ENCODE results near the gene IRF8.

IRF8 gene

GRCh38 chr16:85892760-85893159 is 6.2 kb upstream of the IRF8 start:
- Mint-ChIP-seq H3K36me3 (ENCODE audit: low read depth) (no peaks in the 10 kb centered on the region), H3K9me3 (no peaks in the 10 kb centered on the region), H3K4me3 (no peak overlapping the region), H3K27ac (peak overlapping the region; percentile 57), H3K4me1 (peaks cover 18% of the 10 kb centered on the region), H3K27me3 (ENCODE audit: low read depth, poor library complexity) (peaks cover 90% of the 10 kb centered on the region)
- TF ChIP-seq CTCF (IDR thresholded peaks at IDR 0.05), result no peak
- no peak for DNase-seq

GRCh38 chr16:85894266-85894665 is 4.7 kb upstream of the IRF8 start:
- Mint-ChIP-seq H3K27me3 (ENCODE audit: low read depth, poor library complexity) (peaks cover 87% of the 10 kb centered on the region), H3K27ac (no peak overlapping the region), H3K36me3 (ENCODE audit: low read depth) (no peaks in the 10 kb centered on the region), H3K9me3 (no peaks in the 10 kb centered on the region), H3K4me3 (no peak overlapping the region), H3K4me1 (peaks cover 25% of the 10 kb centered on the region)
- TF ChIP-seq CTCF (IDR thresholded peaks at IDR 0.05), result no peak
- DNase-seq, result no peak

GRCh38 chr16:85897382-85897781 is 1.6 kb upstream of the IRF8 start:
- Mint-ChIP-seq H3K27me3 (ENCODE audit: low read depth, poor library complexity) (peaks cover 95% of the 10 kb centered on the region), H3K36me3 (ENCODE audit: low read depth) (no peaks in the 10 kb centered on the region), H3K4me1 (peaks cover 31% of the 10 kb centered on the region), H3K9me3 (no peaks in the 10 kb centered on the region), H3K27ac (no peak overlapping the region), H3K4me3 (no peak overlapping the region)
- DNase-seq, result no peak
- no peak for TF ChIP-seq CTCF (IDR thresholded peaks at IDR 0.05)

GRCh38 chr16:85899444-85899843 is 482 bp downstream of the IRF8 start:
- Mint-ChIP-seq H3K9me3 (no peaks in the 10 kb centered on the region), H3K4me1 (peaks cover 24% of the 10 kb centered on the region), H3K36me3 (ENCODE audit: low read depth) (no peaks in the 10 kb centered on the region), H3K27ac (no peak overlapping the region), H3K27me3 (ENCODE audit: low read depth, poor library complexity) (peaks cover 93% of the 10 kb centered on the region), H3K4me3 (peak overlapping the region; percentile 77)
- no peak for TF ChIP-seq CTCF (IDR thresholded peaks at IDR 0.05)
- DNase-seq, result no peak

GRCh38 chr16:85900027-85900792 is 1.2 kb downstream of the IRF8 start:
- peaks cover 4% of the 10 kb centered on the region for H3K9me3 Mint-ChIP-seq
- no peak for DNase-seq
- no peak overlapping the region for H3K4me3 Mint-ChIP-seq
- no peak overlapping the region for H3K27ac Mint-ChIP-seq
- peaks cover 92% of the 10 kb centered on the region for H3K27me3 Mint-ChIP-seq (ENCODE audit: low read depth, poor library complexity)
- peaks cover 24% of the 10 kb centered on the region for H3K4me1 Mint-ChIP-seq
- no peaks in the 10 kb centered on the region for H3K36me3 Mint-ChIP-seq (ENCODE audit: low read depth)
- TF ChIP-seq CTCF (IDR thresholded peaks at IDR 0.05), result no peak

GRCh38 chr16:85901110-85901509 is 2.1 kb downstream of the IRF8 start:
- no peak for TF ChIP-seq CTCF (IDR thresholded peaks at IDR 0.05)
- H3K27ac Mint-ChIP-seq, result no peak overlapping the region
- DNase-seq, result no peak
- peaks cover 83% of the 10 kb centered on the region for H3K27me3 Mint-ChIP-seq (ENCODE audit: low read depth, poor library complexity)
- H3K4me3 Mint-ChIP-seq, result no peak overlapping the region
- no peaks in the 10 kb centered on the region for H3K36me3 Mint-ChIP-seq (ENCODE audit: low read depth)
- H3K4me1 Mint-ChIP-seq, result peaks cover 24% of the 10 kb centered on the region
- H3K9me3 Mint-ChIP-seq, result peaks cover 11% of the 10 kb centered on the region

Data from nephron progenitor cell (in vitro differentiated cells).